ENCODE results near the gene ERC2. TPM values are rescaled to one million over a fixed set of nuclear protein-coding genes. Genes with fewer than 3 reads are reported as not detected.

The ERC2 gene
- total RNA-seq, 4 donors from 2014 or later: 0.81 to 2.9 (median 1.6) TPM

GRCh38 chr3:56410576-56410975 lies 57.7 kb downstream of the ERC2 start:
- Histone ChIP-seq H3K36me3 (no peaks in the 10 kb centered on the region), H3K27ac (no peak overlapping the region), H3K9me3 (no peaks in the 10 kb centered on the region), H3K27me3 (no peaks in the 10 kb centered on the region), H3K4me1 (no peaks in the 10 kb centered on the region), H3K4me3 (no peak overlapping the region)
- TF ChIP-seq EP300 (IDR thresholded peaks at IDR 0.05): no peak
- no peak for TF ChIP-seq CTCF (IDR thresholded peaks at IDR 0.05)
- no peak for TF ChIP-seq POLR2AphosphoS5 (IDR thresholded peaks at IDR 0.05)
- no peak for ATAC-seq

GRCh38 chr3:56409790-56410189 lies 58.5 kb downstream of the ERC2 start:
- Histone ChIP-seq H3K9me3 (no peaks in the 10 kb centered on the region), H3K27me3 (no peaks in the 10 kb centered on the region), H3K36me3 (no peaks in the 10 kb centered on the region), H3K4me1 (no peaks in the 10 kb centered on the region), H3K4me3 (no peak overlapping the region), H3K27ac (no peak overlapping the region)
- no peak for TF ChIP-seq POLR2A (IDR thresholded peaks at IDR 0.05)
- no peak for TF ChIP-seq EP300 (IDR thresholded peaks at IDR 0.05)
- WGBS, 2 donors (ENCODE audit: low coverage in 1 of 2): 90 to 100% methylated on average over 3 of the region's 3 CpGs
- no peak for ATAC-seq

GRCh38 chr3:56408761-56409196 lies 59.5 kb downstream of the ERC2 start:
- TF ChIP-seq CTCF (IDR thresholded peaks at IDR 0.05): no peak
- no peak for TF ChIP-seq POLR2A (IDR thresholded peaks at IDR 0.05)
- TF ChIP-seq POLR2AphosphoS5 (IDR thresholded peaks at IDR 0.05): no peak
- TF ChIP-seq EP300 (IDR thresholded peaks at IDR 0.05): no peak
- Histone ChIP-seq H3K9me3 (no peaks in the 10 kb centered on the region), H3K4me3 (no peak overlapping the region), H3K27me3 (no peaks in the 10 kb centered on the region), H3K27ac (no peak overlapping the region), H3K36me3 (no peaks in the 10 kb centered on the region), H3K4me1 (no peaks in the 10 kb centered on the region)
- 90% methylated on average over 18 of the region's 18 CpGs; no CpG with 5 or more reads in 1 of the 2 donors for WGBS, 2 donors (ENCODE audit: low coverage in 1 of 2)
- ATAC-seq: no peak

- no peak for ATAC-seq
- Histone ChIP-seq H3K4me1 (no peaks in the 10 kb centered on the region), H3K4me3 (no peak overlapping the region), H3K36me3 (no peaks in the 10 kb centered on the region), H3K27me3 (no peaks in the 10 kb centered on the region), H3K27ac (no peak overlapping the region), H3K9me3 (no peaks in the 10 kb centered on the region)
- TF ChIP-seq POLR2AphosphoS5 (IDR thresholded peaks at IDR 0.05) (no peak), EP300 (IDR thresholded peaks at IDR 0.05) (no peak), CTCF (IDR thresholded peaks at IDR 0.05) (no peak), POLR2A (IDR thresholded peaks at IDR 0.05) (no peak)
- WGBS, 2 donors (ENCODE audit: low coverage in 1 of 2): 50 to 70% methylated on average over 4 of the region's 4 CpGs
Measured at GRCh38 chr3:56406826-56407515, 61.3 kb downstream of the ERC2 start.

- no peak overlapping the region for H3K27ac ChIP-seq
- H3K36me3 ChIP-seq: no peaks in the 10 kb centered on the region
- TF ChIP-seq EP300 (IDR thresholded peaks at IDR 0.05) (no peak), POLR2A (IDR thresholded peaks at IDR 0.05) (no peak), CTCF (IDR thresholded peaks at IDR 0.05) (no peak), POLR2AphosphoS5 (IDR thresholded peaks at IDR 0.05) (no peak)
- no peak overlapping the region for H3K4me3 ChIP-seq
- no peaks in the 10 kb centered on the region for H3K27me3 ChIP-seq
- 87 to 93% methylated on average over 3 of the region's 3 CpGs for WGBS, 2 donors (ENCODE audit: low coverage in 1 of 2)
- H3K9me3 ChIP-seq: no peaks in the 10 kb centered on the region
- ATAC-seq: no peak
- no peaks in the 10 kb centered on the region for H3K4me1 ChIP-seq
Measured at GRCh38 chr3:56404884-56405283, 63.4 kb downstream of the ERC2 start.
